ENCODE data around the gene ZFAND3.

The ZFAND3 gene

DNA sequence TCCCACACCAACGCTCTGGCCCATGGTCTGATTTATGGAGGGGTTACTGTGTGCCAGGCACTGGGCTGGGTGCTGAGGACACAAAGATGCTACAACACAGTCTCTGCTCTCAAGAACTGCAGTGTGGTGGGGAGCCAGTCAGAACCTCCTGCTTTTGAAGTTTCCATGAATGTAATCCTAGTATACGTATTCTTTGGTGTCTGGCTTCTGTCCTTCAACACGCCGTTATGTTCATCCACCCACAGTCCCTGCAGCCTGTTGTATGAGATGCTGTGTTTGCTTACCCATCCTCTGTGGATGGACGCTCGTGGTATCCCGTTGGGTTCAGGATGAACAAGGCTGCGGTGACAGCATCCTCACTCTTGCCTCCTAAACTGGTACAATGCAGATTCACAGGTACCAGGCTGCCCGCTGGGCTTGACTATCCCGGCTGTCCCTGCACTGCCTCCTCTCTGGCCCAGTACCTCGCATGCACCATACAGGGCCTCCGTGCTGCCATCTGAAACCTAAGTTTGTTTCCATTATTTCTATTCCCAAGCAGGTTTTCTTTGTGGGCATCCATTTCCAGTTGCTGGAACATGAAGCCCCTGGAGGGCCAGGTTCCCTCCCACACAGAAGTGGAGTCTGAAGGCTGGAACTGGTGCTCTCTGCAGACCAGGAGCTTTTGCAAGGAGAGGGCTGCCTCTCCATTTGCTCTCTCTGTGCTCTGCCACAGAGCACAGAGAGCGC lies 364.5 kb downstream of the ZFAND3 start:
- H3K4me3 ChIP-seq (ENCODE audit: low read length): no peak overlapping the region
- DNase-seq (ENCODE audit: low read depth): no peak
- TF ChIP-seq, protein P1, sequence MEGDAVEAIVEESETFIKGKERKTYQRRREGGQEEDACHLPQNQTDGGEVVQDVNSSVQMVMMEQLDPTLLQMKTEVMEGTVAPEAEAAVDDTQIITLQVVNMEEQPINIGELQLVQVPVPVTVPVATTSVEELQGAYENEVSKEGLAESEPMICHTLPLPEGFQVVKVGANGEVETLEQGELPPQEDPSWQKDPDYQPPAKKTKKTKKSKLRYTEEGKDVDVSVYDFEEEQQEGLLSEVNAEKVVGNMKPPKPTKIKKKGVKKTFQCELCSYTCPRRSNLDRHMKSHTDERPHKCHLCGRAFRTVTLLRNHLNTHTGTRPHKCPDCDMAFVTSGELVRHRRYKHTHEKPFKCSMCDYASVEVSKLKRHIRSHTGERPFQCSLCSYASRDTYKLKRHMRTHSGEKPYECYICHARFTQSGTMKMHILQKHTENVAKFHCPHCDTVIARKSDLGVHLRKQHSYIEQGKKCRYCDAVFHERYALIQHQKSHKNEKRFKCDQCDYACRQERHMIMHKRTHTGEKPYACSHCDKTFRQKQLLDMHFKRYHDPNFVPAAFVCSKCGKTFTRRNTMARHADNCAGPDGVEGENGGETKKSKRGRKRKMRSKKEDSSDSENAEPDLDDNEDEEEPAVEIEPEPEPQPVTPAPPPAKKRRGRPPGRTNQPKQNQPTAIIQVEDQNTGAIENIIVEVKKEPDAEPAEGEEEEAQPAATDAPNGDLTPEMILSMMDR (conservative IDR thresholded peaks at IDR 0.05; ENCODE audit: low read depth, low read length): no peak

DNA sequence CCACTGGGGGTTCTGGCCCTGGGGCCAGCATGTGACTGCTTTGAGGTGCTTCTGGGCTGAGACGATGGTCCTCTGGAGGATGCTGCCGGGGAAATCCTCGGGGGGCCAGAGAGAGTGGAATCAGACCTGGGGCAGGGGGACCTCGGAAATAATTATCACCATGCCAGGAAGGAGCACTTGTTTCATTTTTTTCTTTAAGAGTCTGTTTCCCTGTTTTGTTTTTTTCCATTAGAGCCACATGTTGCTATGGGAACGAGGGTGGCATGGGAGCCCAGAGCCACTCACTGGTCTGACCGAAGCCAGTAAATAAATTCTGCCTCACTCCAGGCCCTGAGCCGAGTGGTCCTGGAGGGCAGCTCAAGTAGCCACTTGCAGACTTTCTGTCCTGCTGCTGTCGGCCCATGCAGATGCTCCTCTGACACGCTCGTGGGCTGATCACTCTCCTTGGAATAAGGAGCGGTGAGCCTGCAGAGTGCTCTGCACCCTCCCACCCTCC lies 365.1 kb downstream of the ZFAND3 start:
- DNase-seq (ENCODE audit: low read depth): no peak
- H3K4me3 ChIP-seq (ENCODE audit: low read length): no peak overlapping the region
- TF ChIP-seq, protein P1 (conservative IDR thresholded peaks at IDR 0.05; ENCODE audit: low read depth, low read length): no peak

DNA sequence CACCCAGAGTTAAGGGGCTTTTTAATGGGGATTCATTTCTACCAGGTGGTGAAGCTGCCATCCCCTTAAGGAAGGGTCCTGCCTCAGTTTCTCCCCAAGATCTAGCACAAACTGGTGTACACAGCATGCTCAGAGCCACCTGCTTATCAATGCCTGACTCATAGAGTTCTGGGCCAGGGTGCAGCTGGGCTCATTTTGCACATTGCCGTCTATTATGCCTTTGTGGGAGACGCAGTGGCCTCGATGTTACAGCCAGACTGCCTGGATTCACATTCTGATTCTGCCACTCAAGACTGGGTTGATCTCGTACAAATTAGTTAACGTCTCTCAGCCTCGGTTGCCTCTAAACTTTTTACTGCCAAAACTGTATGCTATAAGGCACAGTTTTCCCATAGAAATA lies 365.7 kb downstream of the ZFAND3 start:
- no peak overlapping the region for H3K4me3 ChIP-seq (ENCODE audit: low read length)
- no peak for DNase-seq (ENCODE audit: low read depth)
- TF ChIP-seq, protein P1 (conservative IDR thresholded peaks at IDR 0.05; ENCODE audit: low read depth, low read length): no peak

DNA sequence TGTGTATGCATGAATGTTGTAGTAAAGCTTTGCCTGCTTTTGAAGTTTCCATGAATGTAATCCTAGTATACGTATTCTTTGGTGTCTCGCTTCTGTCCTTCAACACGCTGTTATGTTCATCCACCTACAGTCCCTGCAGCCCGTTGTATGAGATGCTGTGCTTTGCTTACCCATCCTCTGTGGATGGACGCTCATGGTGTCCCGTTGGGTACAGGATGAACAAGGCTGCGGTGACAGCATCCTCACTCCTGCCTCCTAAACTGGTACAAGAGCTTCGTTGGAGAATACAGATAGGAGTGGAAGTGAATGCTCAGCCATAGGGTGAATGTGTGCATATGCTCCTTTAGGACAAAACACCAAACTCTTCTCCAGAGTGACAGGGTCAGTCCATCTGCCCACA lies 366.2 kb downstream of the ZFAND3 start:
- TF ChIP-seq, protein P1 (conservative IDR thresholded peaks at IDR 0.05; ENCODE audit: low read depth, low read length): no peak
- DNase-seq (ENCODE audit: low read depth): no peak
- H3K4me3 ChIP-seq (ENCODE audit: low read length): no peak overlapping the region

DNA sequence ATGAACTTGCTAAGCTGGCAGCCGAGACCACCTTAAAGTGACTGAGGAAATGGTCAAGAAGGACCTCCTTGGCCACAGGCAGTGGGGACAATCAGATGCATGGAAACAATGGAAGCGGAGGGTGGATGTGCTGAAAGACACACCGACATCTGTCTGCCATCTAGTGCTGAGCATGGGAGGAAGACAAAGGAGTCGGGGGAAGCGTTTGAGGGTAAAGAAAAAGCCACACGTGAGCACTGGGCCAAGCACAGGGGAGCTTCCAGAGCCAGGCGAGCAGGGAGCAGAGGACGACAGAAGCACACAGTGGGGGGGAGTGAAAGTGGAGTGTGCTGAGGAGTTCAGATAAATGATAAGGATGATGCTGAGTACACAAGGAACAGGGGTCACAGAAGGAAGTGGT lies 367.8 kb downstream of the ZFAND3 start:
- DNase-seq (ENCODE audit: low read depth): no peak
- TF ChIP-seq, protein P1 (conservative IDR thresholded peaks at IDR 0.05; ENCODE audit: low read depth, low read length): no peak
- H3K4me3 ChIP-seq (ENCODE audit: low read length): no peak overlapping the region

DNA sequence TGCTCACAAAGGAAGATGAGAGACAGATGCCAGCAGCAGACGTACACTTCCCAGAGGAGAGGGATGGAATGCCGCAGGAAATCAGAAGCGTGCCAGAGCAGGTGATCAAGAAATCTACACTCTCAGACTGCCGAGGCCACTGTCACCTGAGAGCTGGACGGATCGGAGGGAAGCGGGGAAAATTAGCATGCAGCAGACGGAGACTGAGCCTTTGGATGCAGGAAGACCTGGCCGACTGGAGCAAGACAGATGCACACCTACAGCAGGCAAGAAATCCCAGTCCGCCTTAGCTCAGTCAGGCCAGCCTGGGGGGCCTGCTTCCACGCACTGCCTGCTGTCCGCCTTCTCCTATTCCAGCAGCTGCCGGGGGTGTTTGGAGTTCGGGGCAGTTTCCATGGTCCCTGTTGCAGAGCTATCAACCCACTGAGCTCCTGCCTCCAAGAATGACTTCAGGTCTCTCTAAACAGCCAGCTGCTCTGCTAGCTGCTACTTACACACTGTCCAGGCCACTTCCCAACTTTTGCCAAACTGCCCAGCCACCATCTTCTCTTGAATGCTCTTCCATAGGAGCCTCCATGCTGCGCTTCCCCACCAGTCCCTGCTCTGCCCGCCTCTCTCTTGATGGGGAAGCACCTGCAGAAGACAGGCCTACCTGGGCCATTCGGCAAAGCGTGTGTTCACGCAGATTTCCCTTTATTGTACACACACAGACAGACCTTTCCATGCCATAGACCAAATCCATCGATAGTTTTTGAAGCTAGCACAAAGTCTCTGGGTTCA lies 368.5 kb downstream of the ZFAND3 start:
- no peak for DNase-seq (ENCODE audit: low read depth)
- H3K4me3 ChIP-seq (ENCODE audit: low read length): no peak overlapping the region
- TF ChIP-seq, protein P1 (conservative IDR thresholded peaks at IDR 0.05; ENCODE audit: low read depth, low read length): no peak

Measured in retinal pigment epithelial cell (primary cell).